Stimulated activated naive CD8-positive, alpha-beta T cell treated with anti-CD3 and anti-CD28 coated beads, Interleukin-15, Interleukin-2, amounts not matched to agents 100 U/mL and 50 U/mL, for 24 hours (primary cell): Measurements from ENCODE around the gene CDH7.

ENCODE experiments used
- ATAC-seq: fragments of 150-1000 bp; cut with Tn5 transposase; one replicate; pipeline ENCODE4 v1.10.0; 2021
- DNase-seq: peaks from one replicate; pipeline ENCODE4 v3.0.0; 2021

Gene CDH7

GRCh38 chr18:65768120-65768778 lies 17.4 kb downstream of the CDH7 start:
- ATAC-seq (no peak), DNase-seq (no peak)

- ATAC-seq (no peak), DNase-seq (no peak)
Observed at GRCh38 chr18:65769652-65770051, 18.8 kb downstream of the CDH7 start.

- no peak for DNase-seq
- no peak for ATAC-seq
Observed at GRCh38 chr18:65786474-65786873, 35.7 kb downstream of the CDH7 start.

GRCh38 chr18:65788373-65788772 lies 37.6 kb downstream of the CDH7 start:
- ATAC-seq: no peak
- DNase-seq: no peak

GRCh38 chr18:65790604-65791003 lies 39.8 kb downstream of the CDH7 start:
- no peak for DNase-seq
- ATAC-seq: no peak

- ATAC-seq: no peak
- DNase-seq: no peak
Observed at GRCh38 chr18:65791719-65792118, 40.9 kb downstream of the CDH7 start.

- DNase-seq (no peak), ATAC-seq (no peak)
Observed at GRCh38 chr18:65792456-65793074, 41.8 kb downstream of the CDH7 start.

GRCh38 chr18:65808759-65809158 lies 57.9 kb downstream of the CDH7 start:
- ATAC-seq: no peak

GRCh38 chr18:65811307-65811706 lies 60.5 kb downstream of the CDH7 start:
- ATAC-seq (no peak), DNase-seq (no peak)

More at GRCh38 chr18:65808759-65809158, 57.9 kb downstream of the CDH7 start:
- DNase-seq: no peak

- no peak for ATAC-seq
- no peak for DNase-seq
Observed at GRCh38 chr18:65815506-65815905, 64.7 kb downstream of the CDH7 start.

- ATAC-seq (no peak), DNase-seq (no peak)
Observed at GRCh38 chr18:65817178-65817577, 66.4 kb downstream of the CDH7 start.

- DNase-seq (no peak), ATAC-seq (no peak)
Observed at GRCh38 chr18:65821911-65822310, 71.1 kb downstream of the CDH7 start.

- ATAC-seq (no peak), DNase-seq (no peak)
Observed at GRCh38 chr18:65822826-65823225, 72.0 kb downstream of the CDH7 start.

GRCh38 chr18:65827444-65827843 lies 76.6 kb downstream of the CDH7 start:
- ATAC-seq: no peak
- no peak for DNase-seq

GRCh38 chr18:65835881-65836280 lies 85.1 kb downstream of the CDH7 start:
- DNase-seq (no peak), ATAC-seq (no peak)

GRCh38 chr18:65846107-65846506 lies 95.3 kb downstream of the CDH7 start:
- DNase-seq: no peak
- no peak for ATAC-seq

GRCh38 chr18:65852273-65852672 lies 101.5 kb downstream of the CDH7 start:
- DNase-seq (no peak), ATAC-seq (no peak)

- DNase-seq (no peak), ATAC-seq (no peak)
Observed at GRCh38 chr18:65859075-65859474, 108.3 kb downstream of the CDH7 start.

- DNase-seq (no peak), ATAC-seq (no peak)
Observed at GRCh38 chr18:65869527-65869926, 118.7 kb downstream of the CDH7 start.

GRCh38 chr18:65876310-65876709 lies 125.5 kb downstream of the CDH7 start:
- no peak for ATAC-seq
- DNase-seq: no peak

GRCh38 chr18:65897292-65897691 lies 146.5 kb downstream of the CDH7 start:
- DNase-seq: no peak
- no peak for ATAC-seq

GRCh38 chr18:65901522-65901921 lies 150.7 kb downstream of the CDH7 start:
- no peak for DNase-seq
- ATAC-seq: no peak

- no peak for ATAC-seq
Observed at GRCh38 chr18:65906621-65907034, 155.8 kb downstream of the CDH7 start.

GRCh38 chr18:65907281-65907680 lies 156.5 kb downstream of the CDH7 start:
- no peak for ATAC-seq
- no peak for DNase-seq

More at GRCh38 chr18:65906621-65907034, 155.8 kb downstream of the CDH7 start:
- DNase-seq: no peak
